NCI-H1092 (cell line): Measurements from ENCODE around the gene HAPLN1.
"Not testable (repeated sequence)": the region's sequence is repeated elsewhere in the genome, so short reads cannot be mapped to it uniquely, and the experiment has no call there.

Experiments used
- DNase-seq: peaks from one replicate; lab custom pipeline; 2025; lab: John Stamatoyannopoulos, UW

Gene HAPLN1

DNA sequence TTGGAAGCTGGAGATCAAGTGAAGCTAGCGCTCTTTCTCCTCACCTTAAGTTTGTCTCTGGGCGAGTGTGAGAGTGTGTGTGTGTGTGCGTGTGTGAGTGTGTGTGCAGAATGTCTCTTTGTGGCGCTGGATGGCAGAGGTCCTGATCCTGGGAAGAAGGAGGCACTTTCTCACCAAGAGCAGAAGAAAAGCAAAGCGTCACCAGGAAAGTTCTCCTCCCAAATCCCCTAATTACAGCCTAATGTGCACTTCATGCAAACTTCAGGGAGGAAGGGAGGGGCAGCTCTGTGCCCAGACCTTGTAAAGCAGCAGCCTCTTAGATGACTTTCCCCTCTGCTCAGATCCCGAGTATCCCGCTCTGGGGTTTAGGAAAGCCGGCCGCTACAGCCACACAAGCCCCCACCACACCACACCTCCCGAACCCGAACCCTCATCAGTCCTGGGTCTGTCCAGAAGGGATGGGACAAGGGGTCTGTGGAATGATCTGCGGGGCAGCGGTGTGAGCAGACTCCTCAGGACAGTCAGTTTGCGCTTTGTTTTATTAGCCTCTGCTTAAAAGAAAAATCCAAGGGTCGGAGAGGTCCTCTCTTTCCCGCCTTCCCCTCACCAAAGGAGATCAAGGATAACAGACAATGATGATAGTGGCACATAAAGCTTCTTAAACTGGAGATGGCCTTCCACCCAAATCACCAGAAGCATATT, at the start of gene HAPLN1:
TSS of gene HAPLN1 (minus strand) at position 20 of the 702 bp plus-strand sequence. CDS start 47,332 bp downstream, outside the sequence.
- no peak for DNase-seq

DNA sequence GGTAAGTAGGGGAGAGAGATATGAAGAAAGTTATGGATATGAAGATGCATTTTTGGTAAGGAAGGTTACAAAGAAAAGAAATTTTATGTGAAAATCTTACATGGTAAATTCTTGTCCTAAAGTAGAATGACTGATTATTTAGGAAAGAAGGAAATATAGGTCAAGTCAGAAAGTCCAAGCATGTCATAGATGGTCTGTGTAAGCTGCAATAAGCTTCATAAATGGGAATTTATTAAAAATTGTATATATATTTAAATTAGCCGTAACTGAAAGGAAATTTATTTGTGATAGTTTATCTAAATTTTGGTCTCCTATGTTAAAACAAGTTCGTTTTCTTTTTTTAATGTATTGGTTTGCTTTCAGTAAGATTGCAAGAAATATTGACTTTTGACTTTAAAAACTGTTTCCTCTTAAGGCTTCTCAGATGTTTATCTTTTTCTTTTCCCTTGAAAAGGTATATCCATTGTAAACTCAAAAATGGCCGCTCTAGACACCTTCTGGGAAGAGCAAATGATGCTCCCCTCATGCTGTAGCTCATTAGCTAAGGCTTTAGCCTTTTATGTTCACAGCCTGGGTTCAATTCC, 46.8 kb upstream of the HAPLN1 start:
- DNase-seq, result no peak

DNA sequence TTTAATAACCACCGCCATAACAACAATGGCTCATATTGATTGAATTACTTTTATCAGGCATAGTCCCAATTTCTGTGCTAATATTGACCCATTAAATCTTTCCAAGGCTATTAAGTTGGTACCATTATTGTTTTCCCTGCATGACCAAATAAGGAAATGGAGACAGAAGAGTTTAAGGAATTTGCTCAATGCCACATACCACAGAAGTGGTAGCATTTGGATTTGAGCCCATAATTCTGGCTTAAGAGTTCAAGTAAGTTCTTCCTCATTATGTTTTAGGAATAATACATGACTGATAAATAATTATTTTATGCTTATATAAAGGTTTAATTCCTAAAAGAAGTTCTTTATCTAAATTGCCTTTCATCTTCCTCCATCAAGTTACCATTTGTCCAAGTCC, 43.4 kb upstream of the HAPLN1 start:
- no peak for DNase-seq

DNA sequence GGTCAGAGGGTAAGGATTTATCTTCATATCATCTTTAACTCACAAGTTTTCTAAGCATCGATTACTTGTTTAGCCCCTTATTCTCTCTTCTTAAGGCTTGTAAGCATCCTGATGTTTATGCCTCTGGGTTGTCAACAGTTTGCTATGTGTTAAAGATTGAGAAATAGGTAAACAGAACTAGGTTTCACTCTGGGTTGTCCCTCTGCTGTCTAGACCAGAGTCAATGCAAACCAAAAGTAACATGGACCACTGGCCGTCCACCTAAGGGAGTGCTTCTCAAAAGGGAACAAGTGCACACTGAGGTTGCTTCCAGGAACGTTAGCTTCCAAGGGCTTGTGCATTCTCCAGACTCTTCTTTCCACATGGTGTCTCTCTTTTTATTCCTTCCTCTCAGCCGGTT, 39.9 kb upstream of the HAPLN1 start:
- DNase-seq, result no peak

DNA sequence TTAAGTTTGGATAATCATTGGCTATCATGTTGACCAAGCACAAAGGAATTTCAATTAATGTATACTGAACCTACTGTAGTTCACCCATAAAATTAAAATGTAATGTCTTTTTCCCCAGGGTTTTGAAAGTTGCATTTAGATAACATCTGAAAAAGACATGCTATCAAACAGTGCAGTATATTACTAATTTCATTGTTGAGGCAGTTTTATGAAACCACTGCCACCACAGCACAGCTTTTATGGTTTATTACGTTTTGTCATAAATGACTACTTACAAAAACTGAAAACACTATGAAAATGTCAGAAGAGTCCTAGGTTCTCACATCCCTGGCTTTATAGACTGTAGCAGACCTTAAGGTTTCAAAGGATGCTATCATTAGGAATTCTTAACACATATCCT, 32.0 kb upstream of the HAPLN1 start:
- no peak for DNase-seq

DNA sequence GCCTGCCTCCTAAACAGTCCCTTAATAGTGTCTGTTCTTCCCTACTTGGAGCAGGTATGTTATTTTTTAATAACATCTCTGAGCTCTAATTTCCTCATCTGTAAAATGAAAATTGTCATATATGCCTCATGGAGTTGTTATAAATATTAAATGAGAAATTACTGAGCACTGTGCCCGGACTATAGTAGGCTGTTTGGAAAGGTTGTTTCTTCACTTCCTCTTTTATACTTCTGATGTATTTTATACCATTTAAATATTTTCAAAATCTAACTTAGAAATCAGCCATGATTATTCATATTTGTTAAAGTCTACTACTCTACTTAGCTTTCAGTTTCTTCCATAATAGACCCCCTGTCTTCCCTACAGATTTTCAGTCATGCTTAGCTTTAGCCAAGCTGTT, 30.5 kb upstream of the HAPLN1 start:
- DNase-seq, result no peak

DNA sequence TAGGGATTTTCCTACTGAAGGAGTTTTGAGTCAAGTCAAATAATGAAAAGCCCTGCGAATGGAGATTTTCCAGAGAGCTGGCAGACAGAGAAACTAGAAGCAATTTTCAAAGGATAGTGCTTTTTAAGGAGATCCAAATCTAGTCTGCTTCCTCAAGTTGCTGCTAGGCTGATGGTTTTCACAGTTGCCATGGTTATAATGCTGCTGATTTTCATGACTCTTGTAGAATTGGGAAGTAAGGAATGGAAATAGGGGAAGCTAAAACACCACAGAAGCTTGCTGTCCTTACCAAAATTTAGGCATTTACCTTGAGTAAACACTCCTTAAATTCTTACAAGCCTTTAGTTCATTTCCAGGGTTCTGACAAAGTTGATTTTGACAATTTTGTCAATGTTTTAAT, 30.1 kb upstream of the HAPLN1 start:
- no peak for DNase-seq

DNA sequence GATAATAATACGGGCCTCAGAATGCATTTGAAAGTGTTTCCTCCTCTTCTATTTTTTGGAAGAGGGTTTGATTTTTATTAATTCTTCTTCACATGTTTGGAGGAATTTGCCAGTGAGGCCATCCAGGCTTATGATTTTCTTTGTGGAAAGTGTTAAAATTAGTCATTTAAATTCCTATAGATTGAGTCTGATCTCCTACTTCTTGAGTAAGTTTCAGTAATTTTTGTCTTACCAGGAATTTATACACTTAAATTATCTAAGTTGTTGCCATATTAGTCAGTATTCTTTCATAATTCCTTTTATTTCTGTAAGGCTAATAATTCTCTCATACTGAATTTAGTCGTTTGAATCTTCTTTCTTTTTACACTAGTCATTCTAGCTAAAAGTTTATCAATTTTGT, 25.2 kb upstream of the HAPLN1 start:
- no peak for DNase-seq

DNA sequence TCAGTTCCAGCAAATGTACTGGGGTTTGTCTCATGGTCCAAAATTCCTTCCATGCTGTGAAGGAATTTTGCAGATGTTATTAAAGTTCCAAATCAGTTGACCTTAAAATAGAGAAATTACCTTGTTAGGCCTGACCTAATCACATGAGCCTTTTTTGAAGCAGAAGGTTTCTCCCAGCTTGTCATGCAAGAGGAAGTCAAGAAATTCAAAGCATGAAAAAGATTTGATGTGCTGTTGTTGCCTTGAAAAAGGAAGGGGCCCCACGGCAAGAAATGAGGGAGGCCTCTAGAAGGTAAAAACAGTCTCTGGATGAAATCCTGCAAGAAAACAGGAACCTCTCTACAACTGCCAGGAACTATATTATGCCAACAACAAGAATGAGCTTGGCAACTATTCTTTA, 24.2 kb upstream of the HAPLN1 start:
- no peak for DNase-seq

DNA sequence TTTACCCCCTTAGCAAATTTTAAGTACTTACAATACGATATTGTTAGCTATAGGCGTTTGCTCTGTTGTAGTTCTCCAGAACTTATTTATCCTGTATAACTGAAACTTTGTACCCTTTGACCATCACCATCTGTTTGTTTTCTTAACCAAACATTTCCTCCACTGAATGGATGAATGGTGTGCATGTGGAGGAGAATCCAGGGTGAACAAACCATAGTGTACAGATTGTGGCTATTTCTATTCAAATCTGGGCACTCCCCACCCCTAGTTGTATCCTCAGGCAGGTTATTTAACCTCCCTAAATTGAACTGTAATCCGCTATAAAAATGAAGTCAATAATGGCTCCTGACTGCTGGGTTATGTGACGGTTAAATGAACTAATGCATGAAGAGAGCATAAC, 21.4 kb upstream of the HAPLN1 start:
- no peak for DNase-seq

DNA sequence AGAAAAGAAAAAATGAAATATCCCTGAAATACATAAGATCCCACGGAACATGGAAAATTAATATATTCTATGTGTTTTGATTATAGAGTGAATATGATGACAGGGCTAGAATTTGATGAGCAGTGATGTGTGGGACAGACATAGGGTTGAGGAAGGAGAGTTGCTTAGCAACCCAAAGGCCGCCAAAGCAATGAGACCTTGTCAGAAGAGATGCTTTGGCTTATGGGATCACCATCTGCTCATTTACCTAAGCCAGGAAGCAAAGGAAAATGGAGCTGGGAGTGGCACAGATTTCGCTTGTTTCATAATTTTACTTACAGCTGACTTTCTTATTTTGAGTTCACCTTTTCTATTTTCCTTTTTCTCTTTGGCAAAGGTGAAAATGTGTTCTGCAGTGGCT, 20.9 kb upstream of the HAPLN1 start:
- no peak for DNase-seq

DNA sequence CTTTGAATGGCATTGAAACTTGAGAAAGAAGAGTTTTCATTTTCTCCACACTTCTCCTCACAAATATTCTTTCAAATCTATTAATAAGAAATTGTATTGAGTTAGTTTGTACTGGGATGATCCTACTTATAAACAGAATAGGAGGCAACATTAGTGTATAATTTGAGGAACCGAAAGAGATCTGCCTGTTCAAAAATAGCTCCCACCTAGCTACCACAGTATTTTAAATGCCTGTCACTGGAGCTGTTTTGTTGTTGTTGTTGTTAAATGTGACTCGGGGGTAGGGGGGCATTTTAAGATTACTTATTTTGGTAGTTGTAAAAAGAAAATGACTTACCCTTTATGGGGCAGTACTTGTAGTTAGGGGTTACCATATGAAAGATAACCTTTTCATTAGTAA, 20.1 kb upstream of the HAPLN1 start:
- no peak for DNase-seq

DNA sequence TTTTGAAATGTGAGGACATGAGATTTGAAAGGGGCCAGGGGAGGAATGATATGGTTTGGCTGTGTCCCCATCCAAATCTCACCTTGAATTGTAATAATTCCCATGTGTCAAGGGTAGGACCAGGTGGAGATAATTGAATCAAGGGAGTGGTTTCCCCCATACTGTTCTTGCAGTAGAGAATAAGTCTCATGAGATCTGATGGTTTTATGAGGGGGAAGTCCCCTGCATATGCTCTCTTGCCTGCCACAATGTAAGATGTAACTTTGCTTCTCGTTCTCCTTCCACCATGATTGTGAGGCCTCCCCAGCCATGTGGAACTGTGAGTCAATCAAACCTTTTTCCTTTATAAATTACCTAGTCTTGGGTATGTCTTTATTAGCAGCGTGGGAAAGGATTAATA, 15.5 kb upstream of the HAPLN1 start:
- DNase-seq, result not testable (repeated sequence)

DNA sequence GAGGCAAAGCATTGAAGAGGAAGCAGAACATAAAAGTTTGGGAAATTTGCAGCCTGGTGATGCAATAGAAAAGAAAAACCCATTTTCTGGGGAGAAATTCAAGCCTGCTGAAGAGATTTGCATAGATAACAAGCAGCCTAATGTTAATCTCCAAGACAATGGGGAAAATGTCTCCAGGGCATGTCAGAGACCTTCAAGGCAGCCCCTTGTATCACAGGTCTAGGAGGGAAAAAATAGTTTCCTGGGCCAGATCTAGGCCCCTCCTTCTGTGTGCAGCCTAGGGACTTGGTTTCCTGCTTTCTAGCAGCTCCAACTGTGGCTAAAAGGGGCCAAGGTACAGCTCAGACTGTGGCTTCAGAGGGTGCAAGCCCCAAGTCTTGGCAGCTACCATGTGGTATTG, 14.4 kb upstream of the HAPLN1 start:
- DNase-seq, result not testable (repeated sequence)

DNA sequence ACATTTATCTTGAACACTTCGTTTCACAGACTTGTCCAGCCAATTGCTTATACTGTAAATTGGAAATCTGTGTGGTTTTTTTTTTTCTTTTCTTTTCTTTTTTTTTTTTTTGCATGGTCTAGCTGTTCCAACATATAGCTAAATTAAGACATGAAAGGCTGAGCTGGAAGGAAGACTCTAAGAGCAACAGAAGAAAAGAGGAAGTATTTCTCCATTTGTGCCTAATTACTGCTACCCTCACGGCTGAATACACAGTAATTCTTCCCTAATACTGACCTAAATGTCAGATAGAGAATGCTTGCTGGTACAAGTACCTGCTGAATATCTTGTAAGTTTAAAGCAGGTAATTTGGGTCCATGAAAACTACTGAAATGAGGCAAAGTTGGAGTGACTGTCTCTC, 11.0 kb upstream of the HAPLN1 start:
- DNase-seq, result no peak

DNA sequence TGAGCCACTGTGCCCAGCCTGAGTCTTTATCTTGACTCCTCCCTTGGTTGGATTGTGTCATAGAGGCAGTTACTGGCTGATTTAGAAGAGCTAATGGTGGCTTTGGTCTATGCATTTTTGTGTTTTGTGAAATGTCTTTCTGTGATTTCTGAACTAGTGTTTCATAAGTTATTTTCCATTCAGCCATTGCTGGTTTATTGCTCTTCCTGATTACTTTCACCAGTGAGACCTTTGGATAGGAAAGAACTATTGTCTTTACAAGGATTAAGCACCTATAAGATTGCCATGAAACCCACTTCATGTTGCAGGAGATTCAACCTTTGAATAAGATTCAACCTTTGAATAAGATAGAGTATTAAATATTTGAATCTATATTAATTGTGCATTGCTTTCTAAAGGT, 8.7 kb upstream of the HAPLN1 start:
- no peak for DNase-seq

DNA sequence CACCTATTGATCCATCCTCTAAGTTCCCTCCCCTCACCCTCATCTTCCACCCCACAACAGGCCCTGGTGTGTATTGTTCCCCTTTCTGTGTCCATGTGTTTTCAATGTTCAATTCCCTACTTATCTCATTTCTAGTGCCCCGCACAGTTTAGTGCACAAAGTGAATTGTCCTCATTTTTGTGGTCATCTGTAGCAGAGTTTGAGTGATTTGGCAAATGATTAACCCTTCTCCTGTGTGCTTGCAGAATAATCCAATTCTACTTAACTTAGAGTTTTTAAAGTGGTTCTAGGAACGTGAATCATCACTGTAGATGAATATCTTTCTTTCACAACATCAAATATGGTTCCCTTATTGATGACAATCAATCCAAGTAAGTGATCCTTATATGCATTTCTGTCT, 6.3 kb upstream of the HAPLN1 start:
- no peak for DNase-seq

DNA sequence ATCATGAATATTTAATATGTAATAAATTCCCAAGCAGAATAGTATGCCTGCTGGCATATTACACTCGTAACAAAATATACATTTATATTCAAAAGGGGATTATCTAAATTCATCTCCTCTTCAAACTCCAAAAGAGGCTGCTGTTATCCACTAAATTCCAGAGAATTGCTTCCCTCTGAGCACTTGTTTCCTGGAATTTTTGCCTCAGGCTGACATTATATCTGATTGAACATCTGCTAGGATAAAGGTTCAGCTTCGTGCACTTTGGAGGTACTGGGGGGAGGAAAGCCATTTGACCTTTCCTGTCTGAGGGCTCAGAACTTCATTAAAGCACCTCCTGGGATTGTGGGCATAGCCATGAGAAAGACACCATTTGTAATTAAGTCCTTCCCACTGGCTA, 4.3 kb upstream of the HAPLN1 start:
- DNase-seq, result no peak

DNA sequence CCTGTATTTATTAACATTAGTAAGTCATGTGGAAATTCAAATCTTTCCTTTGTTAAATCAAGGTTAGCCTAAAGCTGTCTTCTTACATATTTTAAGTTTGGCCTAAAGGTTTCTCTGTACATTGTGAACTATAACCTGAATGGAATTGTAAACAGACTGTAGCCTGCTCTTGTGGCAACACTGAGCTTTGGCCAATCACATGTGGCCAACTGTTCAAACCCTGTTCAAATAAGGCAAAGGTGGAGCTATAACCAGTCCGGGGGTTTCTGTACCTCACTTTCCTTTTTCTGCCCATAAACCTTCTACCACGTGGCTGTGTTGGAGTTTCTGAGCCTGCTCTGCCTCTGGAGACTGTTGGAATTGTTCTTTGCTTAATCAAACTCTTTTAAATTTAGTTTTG, 3.3 kb upstream of the HAPLN1 start:
- no peak for DNase-seq

DNA sequence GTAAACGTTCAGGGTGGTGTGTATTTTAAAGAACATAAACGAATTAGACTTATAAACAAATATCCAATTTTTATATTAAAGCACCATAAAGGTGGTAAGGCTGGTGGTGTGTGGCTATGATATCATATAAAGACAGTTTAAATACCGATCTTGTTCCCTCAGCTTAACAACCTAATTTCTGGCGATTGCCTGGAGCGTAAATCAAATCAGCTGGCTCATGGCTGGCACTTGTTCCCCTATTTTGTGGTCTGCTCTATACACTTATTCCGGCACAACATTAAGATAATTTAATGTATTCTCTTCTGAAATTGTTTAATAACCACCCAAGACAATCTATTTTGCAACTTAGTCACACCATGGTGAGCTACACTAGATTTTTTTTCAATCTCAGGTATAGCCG, 2.4 kb upstream of the HAPLN1 start:
- DNase-seq, result no peak

DNA sequence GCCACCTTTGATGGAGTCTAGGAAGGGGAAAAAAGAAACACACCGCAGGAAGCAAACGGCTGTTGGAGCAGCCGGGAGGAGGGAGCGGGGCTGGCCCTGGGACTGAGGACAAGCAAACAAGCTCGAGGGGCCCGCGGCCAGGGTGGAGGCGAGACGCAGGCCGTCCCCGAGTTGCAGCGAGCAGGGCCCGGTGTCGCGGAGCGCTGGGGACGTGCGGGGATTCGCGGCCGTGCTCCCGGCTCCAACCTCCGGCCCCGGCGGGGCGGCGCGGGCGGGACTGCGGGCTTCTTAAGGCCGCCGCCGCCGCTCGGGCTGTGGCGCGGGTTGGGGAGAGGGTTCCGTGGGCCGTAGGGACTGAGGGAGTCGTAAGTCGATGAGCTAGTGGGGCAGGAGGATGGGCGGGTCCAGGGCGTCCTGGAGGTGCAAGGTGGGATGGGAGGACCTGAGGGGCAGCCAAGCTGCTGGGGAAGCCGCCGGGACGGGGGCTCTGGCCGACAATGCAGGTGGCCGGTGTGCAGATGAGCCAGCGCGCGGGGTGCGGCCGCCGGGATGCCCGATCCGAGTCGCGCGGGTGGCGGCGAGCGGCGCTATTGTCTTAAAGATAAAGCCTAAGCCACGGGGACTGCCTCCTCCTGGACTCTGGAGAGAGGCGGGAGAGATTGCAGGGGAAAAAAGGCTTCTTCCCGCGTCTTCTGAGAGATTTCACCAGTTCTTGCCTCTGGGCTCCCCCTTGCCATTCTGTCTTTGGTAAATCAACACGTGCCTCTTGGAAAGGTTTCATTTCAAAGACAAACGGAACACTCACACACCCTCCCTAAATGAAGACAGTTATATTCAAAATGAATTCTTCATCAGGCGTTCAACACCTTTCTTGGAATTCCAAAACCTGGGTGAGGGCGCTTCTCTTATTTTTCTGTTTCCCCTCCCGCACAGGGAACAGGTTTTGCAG, 1.6 kb upstream of the HAPLN1 start:
- DNase-seq, result no peak

DNA sequence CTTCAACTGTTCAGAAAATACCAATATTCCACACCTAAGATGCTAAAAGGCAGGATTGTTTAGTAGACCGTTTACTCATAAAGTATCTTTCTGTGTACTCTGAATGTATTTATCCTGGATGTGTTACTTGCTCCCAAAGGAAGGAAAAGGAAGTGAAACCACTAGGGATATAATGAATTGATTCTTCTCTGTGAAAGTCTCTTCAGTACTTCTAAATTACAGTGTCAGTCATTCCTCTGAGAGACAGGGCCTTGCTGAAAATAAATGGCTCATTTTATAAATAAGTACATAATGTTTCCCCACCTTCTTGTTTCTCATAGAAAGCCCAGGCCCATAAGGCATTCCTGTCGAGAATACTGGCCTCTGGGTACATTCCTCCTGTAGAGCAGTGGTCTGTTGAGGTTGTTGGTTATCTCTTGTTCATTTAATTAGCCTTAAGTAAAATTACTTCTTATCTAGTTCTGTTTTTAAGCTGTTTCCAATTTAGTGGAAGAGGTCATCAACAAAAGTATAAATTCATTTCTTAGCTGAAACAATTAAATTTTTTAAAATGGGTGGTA, 1.6 kb downstream of the HAPLN1 start:
- DNase-seq, result no peak
